Activated CD8-positive, alpha-beta T cell treated with anti-CD3 and anti-CD28 coated beads, Interleukin-2, amount 10 ng/mL, durations not matched to agents 7 days and 5 days (primary cell): ENCODE results near the gene PAPPA. TPM values are rescaled to one million over a fixed set of nuclear protein-coding genes. Genes with fewer than 3 reads are reported as not detected.

Experiments
- ATAC-seq: fragments of 150-1000 bp; cut with Tn5 transposase; one replicate; pipeline ENCODE4 v1.10.0; 2021; ENCODE audit warnings: moderate library complexity
- CTCF ChIA-PET: fragments of 350-600 bp; sonication (Branson Sonifier 250); formaldehyde crosslinking; loops from one replicate; lab custom pipeline; 2021; ENCODE audit warnings: antibody characterized with exemption; lab: Charles Lee
- POLR2A ChIA-PET: fragments of 350-600 bp; sonication (Branson Sonifier 250); formaldehyde crosslinking; loops from one replicate; lab custom pipeline; 2021; ENCODE audit warnings: antibody characterized with exemption; lab: Charles Lee
- DNase-seq: peaks from one replicate; pipeline ENCODE4 v3.0.0-alpha.2; 2020
- H3K27ac Mint-ChIP-seq: one replicate; pipeline ENCODE4 v1.8.0; 2021; ENCODE audit warnings: mild to moderate bottlenecking, mixed read lengths
- H3K27me3 Mint-ChIP-seq: one replicate; pipeline ENCODE4 v1.8.0; 2021; ENCODE audit warnings: low read depth, mixed read lengths
- H3K36me3 Mint-ChIP-seq: one replicate; pipeline ENCODE4 v1.8.0; 2021; ENCODE audit warnings: low read depth, mixed read lengths
- H3K4me1 Mint-ChIP-seq: one replicate; pipeline ENCODE4 v1.8.0; 2021; ENCODE audit warnings: low read depth, mixed read lengths
- H3K4me3 Mint-ChIP-seq: one replicate; pipeline ENCODE4 v1.8.0; 2021; ENCODE audit warnings: mild to moderate bottlenecking, mixed read lengths
- H3K9me3 Mint-ChIP-seq: one replicate; pipeline ENCODE4 v1.8.0; 2022; ENCODE audit warnings: mixed read lengths; ENCODE audit not compliant: insufficient read depth
- total RNA-seq, 2 experiments: library from RNA; stranded (reverse); gene quantifications; one replicate each; pipeline ENCODE4 v1.2.3, GENCODE V29; 2021

The PAPPA gene
- total RNA-seq, 2 experiments from 2014 or later = not detected

DNA sequence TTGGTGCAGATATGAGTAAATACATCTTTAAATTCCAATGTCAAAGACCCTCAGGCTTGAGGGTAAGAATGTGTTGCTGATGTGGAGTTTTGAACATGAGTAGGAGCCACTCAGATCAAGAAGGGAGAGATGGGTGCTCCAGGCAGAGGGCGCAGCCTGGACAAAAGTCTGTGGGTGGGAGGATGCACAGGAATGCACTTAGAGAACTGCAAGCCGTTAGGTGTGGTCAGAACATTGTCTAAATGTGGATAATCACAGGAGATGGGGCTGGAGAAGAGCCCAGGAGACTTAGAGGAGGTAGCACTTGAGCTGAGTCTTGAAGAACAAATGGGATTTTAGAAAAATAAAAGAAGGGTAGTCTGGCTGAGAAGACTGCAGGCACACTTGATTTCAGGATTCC lies 255.5 kb downstream of the PAPPA start:
- DNase-seq = no peak
- CTCF ChIA-PET = no interaction called here

DNA sequence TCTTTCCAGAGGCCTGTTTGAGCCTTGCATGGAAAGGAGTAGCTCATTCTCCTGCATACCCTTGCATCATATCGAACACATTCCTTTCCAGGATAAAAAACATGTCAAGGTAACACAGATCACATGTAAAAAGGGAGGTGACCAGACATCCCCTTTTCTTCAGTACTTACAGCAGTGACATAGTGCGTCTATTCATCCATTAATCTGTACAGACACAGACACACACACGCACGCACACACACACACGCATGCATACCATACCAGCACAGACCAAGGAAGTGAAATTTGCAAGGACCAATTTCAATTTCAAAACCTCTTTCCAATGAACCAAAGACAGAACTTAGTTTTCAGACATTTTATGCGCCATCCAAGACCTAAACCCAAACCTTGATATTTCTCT lies 256.0 kb downstream of the PAPPA start:
- Mint-ChIP-seq H3K9me3 (no peaks in the 10 kb centered on the region), H3K27me3 (no peaks in the 10 kb centered on the region), H3K4me1 (no peaks in the 10 kb centered on the region), H3K36me3 (no peaks in the 10 kb centered on the region), H3K27ac (no peak overlapping the region), H3K4me3 (no peak overlapping the region)
- CTCF ChIA-PET = no interaction called here
- ATAC-seq = no peak
- no peak for DNase-seq
- POLR2A ChIA-PET = interaction anchor here (0.6 kb wide), 1 partner anchor 791 kb away, joined by 3 read pairs; no protein-coding TSS in a partner anchor

More for the DNA sequence above, 255.5 kb downstream of the PAPPA start:
- POLR2A ChIA-PET = no interaction called here
- Mint-ChIP-seq H3K27ac (no peak overlapping the region), H3K36me3 (no peaks in the 10 kb centered on the region), H3K9me3 (no peaks in the 10 kb centered on the region), H3K4me3 (no peak overlapping the region), H3K4me1 (no peaks in the 10 kb centered on the region), H3K27me3 (no peaks in the 10 kb centered on the region)
- ATAC-seq = no peak

DNA sequence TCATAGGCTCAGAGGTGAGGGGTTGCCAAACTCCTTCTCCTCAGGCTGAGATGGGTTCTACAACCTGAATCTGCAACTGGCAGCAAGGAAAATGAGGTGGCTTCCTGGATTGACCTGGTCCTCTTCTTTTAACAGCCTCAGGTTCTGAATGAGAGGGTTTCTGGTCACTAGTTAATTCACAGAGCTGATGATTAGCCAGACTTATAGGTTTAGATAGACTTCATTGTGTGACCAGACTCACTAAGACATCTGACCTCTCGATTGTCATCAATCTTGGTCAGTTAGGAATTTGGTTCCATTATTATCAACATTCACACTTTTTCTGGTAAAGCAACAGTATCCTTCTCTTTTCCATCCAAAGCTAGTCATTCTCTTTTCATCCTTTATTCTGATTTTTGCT lies 257.9 kb downstream of the PAPPA start:
- Mint-ChIP-seq H3K27ac (no peak overlapping the region), H3K9me3 (no peaks in the 10 kb centered on the region), H3K4me3 (no peak overlapping the region), H3K4me1 (no peaks in the 10 kb centered on the region), H3K36me3 (no peaks in the 10 kb centered on the region), H3K27me3 (no peaks in the 10 kb centered on the region)
- ATAC-seq = no peak
- ChIA-PET CTCF (no interaction called here), POLR2A (no interaction called here)
- no peak for DNase-seq

DNA sequence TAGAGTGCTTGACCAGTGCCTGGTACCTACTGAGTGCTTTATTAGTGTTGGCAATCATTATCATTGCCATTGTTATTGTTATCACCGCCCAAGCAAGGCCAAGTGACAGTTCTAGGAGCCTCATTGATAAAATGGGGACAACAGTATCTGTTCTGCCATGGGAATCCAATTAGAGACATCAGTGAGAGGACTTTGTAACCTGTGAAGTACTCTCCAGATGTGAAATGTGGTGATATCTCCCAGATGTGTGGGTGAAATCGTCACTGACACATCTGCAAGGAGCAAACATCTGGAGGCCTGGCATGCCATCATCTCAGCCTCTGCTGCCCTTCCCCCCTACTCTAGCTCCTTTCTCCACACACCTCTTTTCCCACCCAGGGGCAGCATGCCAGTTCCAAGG lies 260.8 kb downstream of the PAPPA start:
- CTCF ChIA-PET = no interaction called here
- Mint-ChIP-seq H3K27ac (no peak overlapping the region), H3K36me3 (no peaks in the 10 kb centered on the region), H3K27me3 (no peaks in the 10 kb centered on the region), H3K4me1 (no peaks in the 10 kb centered on the region), H3K9me3 (no peaks in the 10 kb centered on the region), H3K4me3 (no peak overlapping the region)
- ATAC-seq (no peak), DNase-seq (no peak)
- POLR2A ChIA-PET = no interaction called here

DNA sequence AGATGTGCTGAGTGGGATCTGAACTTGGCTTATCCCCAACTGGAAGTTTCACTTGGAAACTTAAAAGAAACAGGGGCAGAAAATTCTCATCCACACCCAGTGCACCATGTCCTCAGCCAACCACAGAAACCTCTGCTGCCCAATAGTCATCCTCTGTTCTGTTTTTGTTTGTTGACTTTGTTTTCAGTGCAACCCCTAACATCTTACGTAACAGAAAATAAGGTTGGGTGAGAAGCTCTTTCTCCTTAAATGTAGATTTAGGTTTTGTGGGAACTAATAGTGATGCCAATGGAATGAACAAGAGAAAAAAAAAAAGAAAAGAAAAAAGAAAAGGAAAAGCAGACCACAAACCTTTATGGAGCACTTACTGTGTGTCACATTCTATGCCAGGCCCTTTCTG lies 262.8 kb downstream of the PAPPA start:
- POLR2A ChIA-PET = no interaction called here
- H3K27ac Mint-ChIP-seq = no peak overlapping the region
- H3K4me1 Mint-ChIP-seq = no peaks in the 10 kb centered on the region

DNA sequence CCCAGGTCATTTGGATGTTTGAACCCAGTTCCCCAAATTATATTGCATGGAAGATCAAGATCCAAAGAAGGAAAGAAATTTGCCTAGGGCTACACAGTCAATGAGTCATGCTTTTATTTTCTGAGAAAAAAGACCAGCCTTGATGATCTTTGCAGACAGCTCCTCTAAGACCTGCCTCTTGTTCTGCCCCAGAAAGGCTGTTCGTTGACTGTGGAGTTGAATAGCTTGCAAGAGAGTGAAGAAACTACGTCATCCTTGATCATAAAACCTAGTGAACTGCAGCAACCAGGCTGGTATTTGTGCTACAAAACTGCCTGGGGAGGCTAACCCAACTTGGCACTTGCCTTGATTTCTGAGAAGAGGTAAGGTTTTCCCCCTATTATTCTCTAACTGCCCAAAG lies 263.9 kb downstream of the PAPPA start:
- CTCF ChIA-PET = no interaction called here
- H3K4me1 Mint-ChIP-seq = no peaks in the 10 kb centered on the region
- H3K4me3 Mint-ChIP-seq = no peak overlapping the region
- no peak overlapping the region for H3K27ac Mint-ChIP-seq
- DNase-seq = no peak
- H3K36me3 Mint-ChIP-seq = no peaks in the 10 kb centered on the region
- H3K27me3 Mint-ChIP-seq = no peaks in the 10 kb centered on the region
- no peak for ATAC-seq
- H3K9me3 Mint-ChIP-seq = no peaks in the 10 kb centered on the region
- POLR2A ChIA-PET = no interaction called here

More for the DNA sequence above, 262.8 kb downstream of the PAPPA start:
- ATAC-seq = no peak
- Mint-ChIP-seq H3K9me3 (no peaks in the 10 kb centered on the region), H3K36me3 (no peaks in the 10 kb centered on the region), H3K27me3 (no peaks in the 10 kb centered on the region), H3K4me3 (no peak overlapping the region)
- no peak for DNase-seq
- CTCF ChIA-PET = no interaction called here

DNA sequence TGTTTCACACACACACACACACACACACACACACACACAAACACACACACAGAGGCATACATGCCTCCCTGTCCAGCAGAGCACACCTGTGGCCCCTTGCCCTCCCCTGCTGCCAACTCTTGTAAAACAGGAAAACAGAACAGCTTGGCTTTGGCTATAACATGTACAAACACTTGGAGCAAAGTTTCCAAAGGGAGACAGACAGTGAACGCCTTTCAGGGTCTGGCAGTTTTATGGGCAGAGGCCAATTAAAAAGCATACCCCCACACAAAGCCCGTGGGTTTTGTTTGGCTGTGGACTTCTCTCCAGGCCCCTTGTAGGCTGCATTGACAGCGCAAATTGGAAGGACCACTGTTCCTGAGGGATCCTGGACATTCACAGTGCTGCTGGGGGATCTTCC lies 265.6 kb downstream of the PAPPA start:
- Mint-ChIP-seq H3K27ac (no peak overlapping the region), H3K36me3 (no peaks in the 10 kb centered on the region), H3K27me3 (no peaks in the 10 kb centered on the region), H3K9me3 (no peaks in the 10 kb centered on the region), H3K4me3 (no peak overlapping the region), H3K4me1 (no peaks in the 10 kb centered on the region)
- ATAC-seq (no peak), DNase-seq (no peak)
- POLR2A ChIA-PET = no interaction called here
- CTCF ChIA-PET = no interaction called here

DNA sequence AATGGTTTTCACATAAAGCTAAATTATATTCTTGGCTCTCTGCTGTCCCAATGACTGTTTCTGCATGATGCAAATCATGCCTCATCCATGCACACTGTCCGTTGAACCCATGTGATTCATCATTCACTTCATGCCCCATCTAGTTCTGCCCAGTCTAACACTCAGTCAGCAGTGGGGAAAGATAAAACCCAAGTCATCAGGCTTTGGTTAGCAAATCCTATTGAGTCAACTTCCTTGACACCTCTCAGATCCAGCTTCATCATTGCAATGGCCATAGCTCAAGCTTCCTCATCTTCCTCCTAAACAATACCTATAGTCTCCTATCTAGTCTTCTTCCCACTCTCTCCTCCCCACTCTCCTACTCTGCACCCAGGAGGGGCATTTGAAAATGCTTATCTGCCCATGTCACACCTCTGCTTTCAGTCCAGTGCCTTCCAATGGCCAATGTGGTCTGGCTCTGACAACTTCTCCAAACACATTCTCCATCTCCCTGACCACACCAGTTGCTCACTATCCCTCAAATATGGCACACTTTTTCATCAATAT lies 267.5 kb downstream of the PAPPA start:
- Mint-ChIP-seq H3K9me3 (no peaks in the 10 kb centered on the region), H3K27me3 (no peaks in the 10 kb centered on the region), H3K4me1 (no peaks in the 10 kb centered on the region), H3K27ac (no peak overlapping the region), H3K36me3 (no peaks in the 10 kb centered on the region), H3K4me3 (no peak overlapping the region)
- ATAC-seq (no peak), DNase-seq (no peak)
- ChIA-PET POLR2A (no interaction called here), CTCF (no interaction called here)

DNA sequence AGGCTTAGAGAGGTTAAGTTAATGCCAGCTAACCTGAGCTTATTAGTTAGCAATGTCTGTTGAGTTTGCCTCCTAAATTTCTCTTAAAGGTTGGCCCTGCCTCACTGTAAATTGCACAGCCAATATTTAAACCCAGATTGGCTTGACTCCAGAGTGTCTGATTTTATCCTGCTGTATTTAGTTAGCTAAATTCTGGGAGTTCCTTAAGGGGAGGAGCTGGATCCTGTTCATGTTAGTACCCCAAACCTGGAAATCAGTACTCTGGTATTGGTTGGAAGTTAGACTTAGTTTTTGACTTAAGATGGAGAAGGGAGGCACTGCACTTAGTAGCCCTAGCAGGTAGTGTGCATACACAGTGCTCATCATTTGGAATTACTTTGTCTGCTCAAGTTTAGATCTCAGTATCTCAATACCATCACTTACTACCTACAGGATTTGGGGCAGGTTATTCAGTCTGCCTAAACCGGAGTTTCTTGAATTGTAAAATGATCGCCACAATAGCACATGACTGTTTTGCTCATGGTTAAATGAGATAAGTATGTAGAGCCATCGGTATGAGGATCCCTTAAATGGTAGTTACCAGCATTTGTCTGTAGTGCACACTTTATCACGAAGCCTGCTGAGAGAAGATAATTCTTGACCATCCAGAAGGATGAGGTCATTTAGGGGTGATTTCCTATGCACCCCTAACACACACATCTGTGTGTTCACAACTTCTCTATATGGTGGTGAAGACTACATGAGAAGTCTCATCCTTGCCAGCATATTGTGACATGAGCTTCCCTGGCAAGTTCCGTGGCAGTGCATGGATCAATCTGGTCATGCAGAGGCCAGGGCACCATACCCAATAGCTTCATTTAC lies 268.8 kb downstream of the PAPPA start:
- ATAC-seq = no peak
- POLR2A ChIA-PET = interaction anchor here (0.6 kb wide), 1 partner anchor 20 kb away, joined by 3 read pairs; no protein-coding TSS in a partner anchor
- CTCF ChIA-PET = no interaction called here
- DNase-seq = no peak
- no peaks in the 10 kb centered on the region for H3K4me1 Mint-ChIP-seq
- H3K4me3 Mint-ChIP-seq = no peak overlapping the region
- no peaks in the 10 kb centered on the region for H3K9me3 Mint-ChIP-seq
- no peak overlapping the region for H3K27ac Mint-ChIP-seq
- no peaks in the 10 kb centered on the region for H3K36me3 Mint-ChIP-seq
- no peaks in the 10 kb centered on the region for H3K27me3 Mint-ChIP-seq

DNA sequence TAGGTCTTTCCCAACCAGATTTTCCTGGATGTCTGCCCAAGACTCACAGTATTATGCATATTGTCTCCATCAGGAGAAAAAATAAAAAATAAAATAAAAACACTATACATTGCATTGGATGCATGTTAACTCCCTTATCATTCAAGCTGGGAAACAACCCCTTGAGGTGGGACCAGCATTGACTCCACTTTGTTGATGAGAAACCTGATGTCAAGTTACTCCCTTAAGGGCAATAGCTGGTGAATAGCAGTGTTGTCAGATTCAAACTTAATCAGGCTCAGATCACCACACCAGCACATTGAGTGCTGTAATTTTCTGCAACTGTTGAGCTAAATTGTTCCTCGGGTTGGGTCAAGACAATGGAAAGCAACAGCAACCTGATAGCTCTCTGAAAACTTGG lies 269.6 kb downstream of the PAPPA start:
- Mint-ChIP-seq H3K4me3 (no peak overlapping the region), H3K27ac (no peak overlapping the region), H3K9me3 (no peaks in the 10 kb centered on the region), H3K36me3 (no peaks in the 10 kb centered on the region), H3K27me3 (no peaks in the 10 kb centered on the region), H3K4me1 (no peaks in the 10 kb centered on the region)
- POLR2A ChIA-PET = interaction anchor here (0.6 kb wide), 1 partner anchor 19 kb away, joined by 3 read pairs; no protein-coding TSS in a partner anchor
- DNase-seq (no peak), ATAC-seq (no peak)
- CTCF ChIA-PET = no interaction called here

DNA sequence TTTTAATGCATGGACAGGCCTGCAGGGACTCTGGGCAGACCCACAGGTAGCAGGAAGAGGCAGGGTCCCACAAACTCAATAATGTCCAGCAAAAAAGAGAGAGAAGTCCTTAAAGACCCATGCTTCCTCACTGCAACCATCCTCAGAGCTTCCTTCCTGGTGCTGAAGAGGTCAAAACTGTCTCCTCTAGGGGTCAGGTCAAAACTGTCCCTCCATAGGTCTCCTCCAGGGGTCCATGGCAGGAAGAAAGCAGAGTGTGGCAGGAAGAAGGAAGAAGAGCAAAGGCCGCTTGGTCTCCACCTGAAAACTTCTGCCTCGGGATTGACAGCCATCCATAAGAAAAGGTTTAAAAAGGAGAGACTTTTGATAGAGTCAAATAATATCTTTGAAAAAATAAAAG lies 271.7 kb downstream of the PAPPA start:
- Mint-ChIP-seq H3K36me3 (no peaks in the 10 kb centered on the region), H3K4me3 (no peak overlapping the region), H3K4me1 (no peaks in the 10 kb centered on the region), H3K27me3 (no peaks in the 10 kb centered on the region), H3K9me3 (no peaks in the 10 kb centered on the region), H3K27ac (no peak overlapping the region)
- CTCF ChIA-PET = no interaction called here
- POLR2A ChIA-PET = no interaction called here
- DNase-seq = no peak
- no peak for ATAC-seq

DNA sequence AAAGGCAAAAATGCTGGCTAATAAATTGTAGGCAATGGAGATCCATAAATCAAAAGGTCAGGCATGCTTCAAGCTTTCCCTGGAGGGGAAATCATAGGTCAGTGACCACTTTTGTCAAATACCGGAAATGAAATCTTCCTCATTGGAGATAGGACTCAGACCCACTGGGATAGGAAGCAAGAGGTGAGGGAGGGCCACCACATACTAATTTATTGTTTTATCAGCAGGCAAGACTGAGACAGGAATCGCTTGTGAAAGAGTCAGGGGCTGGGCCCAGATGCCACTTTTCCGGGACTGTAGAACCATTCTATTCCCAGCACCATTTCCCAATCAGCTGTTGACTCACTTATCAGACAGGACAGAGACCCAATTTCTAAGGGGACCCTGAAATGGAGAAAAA lies 277.3 kb downstream of the PAPPA start:
- Mint-ChIP-seq H3K36me3 (no peaks in the 10 kb centered on the region), H3K27ac (no peak overlapping the region), H3K4me1 (no peaks in the 10 kb centered on the region), H3K4me3 (no peak overlapping the region), H3K9me3 (no peaks in the 10 kb centered on the region), H3K27me3 (no peaks in the 10 kb centered on the region)
- ChIA-PET CTCF (no interaction called here), POLR2A (no interaction called here)
- no peak for DNase-seq
- ATAC-seq = no peak
